Astrocyte (in vitro differentiated cells and primary cell): Measurements from ENCODE around the gene HES6.

Source experiments
- EZH2 ChIP-seq: IDR thresholded peaks from 2 replicates; pipeline ENCODE4 v1.6.1; 2012; ENCODE audit warnings: mild to moderate bottlenecking, low read length, inconsistent platforms; ENCODE audit not compliant: insufficient read depth
- TF ChIP-seq, protein P1 (sequence below): IDR thresholded peaks from 2 replicates; pipeline ENCODE4 v1.5.1; 2011; ENCODE audit warnings: low read depth, mild to moderate bottlenecking, inconsistent platforms, low read length, moderate library complexity; ENCODE audit not compliant: insufficient read depth

GRCh38 chr2:238274152-238274865 lies 34.5 kb upstream of the HES6 start:
- TF ChIP-seq, protein P1, sequence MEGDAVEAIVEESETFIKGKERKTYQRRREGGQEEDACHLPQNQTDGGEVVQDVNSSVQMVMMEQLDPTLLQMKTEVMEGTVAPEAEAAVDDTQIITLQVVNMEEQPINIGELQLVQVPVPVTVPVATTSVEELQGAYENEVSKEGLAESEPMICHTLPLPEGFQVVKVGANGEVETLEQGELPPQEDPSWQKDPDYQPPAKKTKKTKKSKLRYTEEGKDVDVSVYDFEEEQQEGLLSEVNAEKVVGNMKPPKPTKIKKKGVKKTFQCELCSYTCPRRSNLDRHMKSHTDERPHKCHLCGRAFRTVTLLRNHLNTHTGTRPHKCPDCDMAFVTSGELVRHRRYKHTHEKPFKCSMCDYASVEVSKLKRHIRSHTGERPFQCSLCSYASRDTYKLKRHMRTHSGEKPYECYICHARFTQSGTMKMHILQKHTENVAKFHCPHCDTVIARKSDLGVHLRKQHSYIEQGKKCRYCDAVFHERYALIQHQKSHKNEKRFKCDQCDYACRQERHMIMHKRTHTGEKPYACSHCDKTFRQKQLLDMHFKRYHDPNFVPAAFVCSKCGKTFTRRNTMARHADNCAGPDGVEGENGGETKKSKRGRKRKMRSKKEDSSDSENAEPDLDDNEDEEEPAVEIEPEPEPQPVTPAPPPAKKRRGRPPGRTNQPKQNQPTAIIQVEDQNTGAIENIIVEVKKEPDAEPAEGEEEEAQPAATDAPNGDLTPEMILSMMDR: no peak
- TF ChIP-seq EZH2: no peak
